Activated naive CD4-positive, alpha-beta T cell treated with anti-CD3 and anti-CD28 coated beads, Interleukin-2, amount 50 U/mL, for 72 hours (primary cell): ENCODE results near the gene ACSM2A. TPM values are rescaled to one million over a fixed set of nuclear protein-coding genes. Genes with fewer than 3 reads are reported as not detected.
"Not testable (repeated sequence)": the region's sequence is repeated elsewhere in the genome, so short reads cannot be mapped to it uniquely, and the experiment has no call there.

ENCODE experiments used
- ATAC-seq, 2 donors: fragments of 150-1000 bp; cut with Tn5 transposase; 2 replicates each; pipeline ENCODE4 v1.10.0; 2021; ENCODE audit warnings: mild to moderate bottlenecking in 2 of 2, moderate library complexity in 2 of 2
- DNase-seq, 2 donors: peaks; one replicate each; pipeline ENCODE4 v3.0.0; 2021 to 2022; ENCODE audit warnings: low spot score in 2 of 2
- H3K27ac Mint-ChIP-seq, 2 donors: one replicate each; pipeline ENCODE4 v1.8.0; 2022; ENCODE audit warnings: mild to moderate bottlenecking in 2 of 2, mixed read lengths in 2 of 2
- H3K36me3 Mint-ChIP-seq, 2 donors: one replicate each; pipeline ENCODE4 v1.8.0; 2022; ENCODE audit warnings: mixed read lengths in 2 of 2
- H3K9me3 Mint-ChIP-seq, 2 donors: one replicate each; pipeline ENCODE4 v1.8.0; 2022; ENCODE audit warnings: mixed read lengths in 2 of 2
- total RNA-seq, 2 donors: library from RNA; stranded (reverse); gene quantifications; one replicate each; pipeline ENCODE4 v1.2.3, GENCODE V29; 2022

The ACSM2A gene
- total RNA-seq = not detected

- not testable (repeated sequence) for H3K36me3 Mint-ChIP-seq, ATAC-seq, DNase-seq, H3K9me3 Mint-ChIP-seq, H3K27ac Mint-ChIP-seq
These were observed at the start of gene ACSM2A for GRCh38 chr16:20451364-20451763. Gene ACSM2A (plus strand): TSS chr16:20451521. CDS start chr16:20460115, 8,594 bp downstream.

GRCh38 chr16:20402651-20403050 lies 48.7 kb upstream of the ACSM2A start:
- no peaks in the 10 kb centered on the region for H3K36me3 Mint-ChIP-seq
- ATAC-seq = no peak

GRCh38 chr16:20404637-20405036 lies 46.7 kb upstream of the ACSM2A start, which contains the start of gene PDILT:
Gene PDILT (minus strand): TSS chr16:20404737. CDS start chr16:20399300, 5,437 bp downstream.
- ATAC-seq = no peak

More at GRCh38 chr16:20402651-20403050, 48.7 kb upstream of the ACSM2A start:
- DNase-seq = no peak
- H3K27ac Mint-ChIP-seq = peak overlapping the region in 1 of 2 donors; percentile 86
- no peaks in the 10 kb centered on the region for H3K9me3 Mint-ChIP-seq

GRCh38 chr16:20409398-20410120 lies 41.8 kb upstream of the ACSM2A start, which contains the start of gene ACSM5:
Gene ACSM5 (plus strand): TSS chr16:20409534. CDS start chr16:20411485, 1,951 bp downstream.
- H3K27ac Mint-ChIP-seq = peak within 1 kb of the TSS in 1 of 2 donors; percentile 50
- no peak for DNase-seq
- no peaks in the 10 kb centered on the region for H3K9me3 Mint-ChIP-seq
- no peaks in the 10 kb centered on the region for H3K36me3 Mint-ChIP-seq
- ATAC-seq = no peak

More at GRCh38 chr16:20404637-20405036, 46.7 kb upstream of the ACSM2A start, which contains the start of gene PDILT:
- H3K9me3 Mint-ChIP-seq = no peaks in the 10 kb centered on the region
- no peaks in the 10 kb centered on the region for H3K36me3 Mint-ChIP-seq
- H3K27ac Mint-ChIP-seq = no peak within 1 kb of the TSS
- DNase-seq = no peak

- Mint-ChIP-seq H3K27ac (no peak overlapping the region), H3K9me3 (no peaks in the 10 kb centered on the region), H3K36me3 (no peaks in the 10 kb centered on the region)
- ATAC-seq (no peak), DNase-seq (no peak)
These were observed 41.1 kb upstream of the ACSM2A start for GRCh38 chr16:20410121-20410723.

DNA sequence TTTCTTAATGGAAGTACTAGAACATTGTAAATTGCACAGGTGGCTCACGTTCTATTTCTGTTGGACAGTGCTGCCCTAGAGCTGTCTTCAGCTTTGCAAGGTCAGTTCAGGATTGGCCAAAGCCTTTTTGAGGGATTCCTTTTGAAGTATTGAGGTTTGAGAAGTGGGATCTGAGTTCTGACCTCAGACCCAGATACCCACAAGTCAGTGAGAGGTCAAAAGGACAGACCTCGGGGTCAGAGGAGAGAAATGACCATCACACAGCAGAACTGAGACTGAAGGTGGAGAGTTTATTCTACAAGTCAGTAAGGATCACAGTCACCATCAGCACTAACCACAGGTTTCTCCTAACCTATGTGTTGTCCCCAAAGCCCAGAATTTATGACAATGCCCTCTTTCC lies 40.3 kb upstream of the ACSM2A start:
- H3K9me3 Mint-ChIP-seq = no peaks in the 10 kb centered on the region
- DNase-seq (no peak), ATAC-seq (no peak)
- H3K36me3 Mint-ChIP-seq = no peaks in the 10 kb centered on the region
- H3K27ac Mint-ChIP-seq = no peak overlapping the region

DNA sequence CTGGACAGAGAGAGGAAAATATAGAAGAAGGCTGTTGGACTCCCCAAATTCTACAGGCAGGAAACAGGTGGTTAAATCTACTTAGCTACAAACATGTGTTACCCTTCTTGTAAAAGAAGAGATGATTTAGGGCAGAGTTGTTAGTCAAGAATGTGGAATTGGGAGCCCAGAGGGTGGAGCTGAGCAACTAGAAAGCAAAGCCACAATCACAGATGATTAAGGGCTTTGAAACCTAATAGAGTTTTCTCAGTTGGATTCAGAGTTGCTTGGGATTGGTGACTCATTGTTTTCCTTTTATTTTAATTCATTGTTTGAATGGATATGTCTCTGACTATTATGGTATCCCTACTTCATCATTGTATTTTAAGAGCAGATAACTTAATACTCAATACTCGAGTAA lies 35.8 kb upstream of the ACSM2A start:
- Mint-ChIP-seq H3K27ac (no peak overlapping the region), H3K9me3 (no peaks in the 10 kb centered on the region), H3K36me3 (no peaks in the 10 kb centered on the region)
- no peak for DNase-seq
- ATAC-seq = no peak

GRCh38 chr16:20419093-20419492 lies 32.2 kb upstream of the ACSM2A start:
- not testable (repeated sequence) for ATAC-seq, H3K36me3 Mint-ChIP-seq, H3K27ac Mint-ChIP-seq, H3K9me3 Mint-ChIP-seq, DNase-seq

DNA sequence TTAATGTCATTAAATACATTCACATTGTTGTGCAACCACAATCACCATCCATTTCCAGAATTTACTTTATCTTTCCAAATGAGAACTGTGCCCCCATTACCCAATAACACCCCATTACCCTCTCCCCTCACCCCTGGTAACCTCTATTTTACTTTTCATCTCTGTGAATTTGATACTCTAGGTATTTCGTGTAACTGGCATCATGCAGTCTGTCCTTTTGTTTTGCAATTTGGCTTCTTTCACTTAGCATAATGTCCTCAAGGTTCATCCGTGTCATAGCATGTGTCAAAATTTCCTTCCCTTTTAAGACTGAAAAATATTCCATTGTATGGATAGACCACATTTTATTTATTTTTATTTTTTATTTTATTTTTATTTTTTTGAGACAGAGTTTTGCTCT lies 29.6 kb upstream of the ACSM2A start:
- not testable (repeated sequence) for H3K9me3 Mint-ChIP-seq, ATAC-seq, DNase-seq, H3K36me3 Mint-ChIP-seq, H3K27ac Mint-ChIP-seq

DNA sequence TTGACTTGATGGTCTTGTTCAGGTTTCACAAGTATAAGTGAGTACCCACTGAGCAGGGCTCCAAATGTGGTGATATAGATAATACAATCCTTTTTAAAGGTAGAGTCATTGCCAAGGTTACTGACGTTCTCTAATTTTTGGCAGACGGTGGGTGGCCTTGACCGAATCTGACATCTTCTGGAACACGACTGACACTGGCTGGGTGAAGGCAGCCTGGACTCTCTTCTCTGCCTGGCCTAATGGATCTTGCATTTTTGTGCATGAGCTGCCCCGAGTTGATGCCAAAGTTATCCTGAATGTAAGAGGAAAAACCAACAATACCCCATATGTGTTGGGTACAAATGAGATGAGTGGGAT lies 27.6 kb upstream of the ACSM2A start:
- ATAC-seq, H3K27ac Mint-ChIP-seq, H3K36me3 Mint-ChIP-seq, H3K9me3 Mint-ChIP-seq, DNase-seq: not testable (repeated sequence)

DNA sequence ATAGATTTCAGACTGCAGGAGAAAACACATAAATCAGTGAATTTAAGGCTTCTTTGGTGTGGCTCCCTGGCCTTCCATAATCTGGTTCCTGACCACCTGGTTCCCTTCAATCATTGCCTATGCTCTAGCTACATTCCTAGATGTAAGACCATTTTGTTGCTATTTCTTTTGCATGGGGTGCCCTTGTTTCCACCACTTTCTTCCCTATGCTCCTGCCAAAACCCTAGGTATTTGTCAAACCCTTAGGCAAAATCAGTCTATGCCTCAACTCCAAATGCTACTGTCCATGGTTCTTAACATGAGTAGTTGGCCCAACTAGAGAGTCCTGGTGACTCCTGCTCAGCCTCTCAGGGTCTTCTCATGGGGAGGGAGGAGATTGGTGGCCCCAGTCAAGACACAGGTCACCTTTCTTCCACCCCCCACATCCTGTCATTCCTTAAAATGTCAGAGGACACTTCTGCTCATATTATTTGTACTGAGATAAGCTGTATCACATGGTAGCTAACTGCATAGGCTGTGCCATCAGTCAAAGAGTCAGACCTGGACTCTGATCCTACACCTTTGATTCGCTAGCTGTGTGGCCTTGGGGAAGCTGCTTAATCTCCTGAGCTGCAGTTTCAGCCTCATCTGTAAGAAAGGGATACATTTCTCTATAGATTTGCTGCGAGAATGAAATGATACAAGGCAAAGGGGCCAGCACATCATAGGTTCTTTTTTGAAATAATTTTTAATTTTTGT lies 27.0 kb upstream of the ACSM2A start:
- ATAC-seq = no peak
- H3K27ac Mint-ChIP-seq = no peak overlapping the region
- H3K9me3 Mint-ChIP-seq = peaks cover 0 to 3% of the 10 kb centered on the region in 2 donors
- DNase-seq = no peak
- H3K36me3 Mint-ChIP-seq = no peaks in the 10 kb centered on the region

DNA sequence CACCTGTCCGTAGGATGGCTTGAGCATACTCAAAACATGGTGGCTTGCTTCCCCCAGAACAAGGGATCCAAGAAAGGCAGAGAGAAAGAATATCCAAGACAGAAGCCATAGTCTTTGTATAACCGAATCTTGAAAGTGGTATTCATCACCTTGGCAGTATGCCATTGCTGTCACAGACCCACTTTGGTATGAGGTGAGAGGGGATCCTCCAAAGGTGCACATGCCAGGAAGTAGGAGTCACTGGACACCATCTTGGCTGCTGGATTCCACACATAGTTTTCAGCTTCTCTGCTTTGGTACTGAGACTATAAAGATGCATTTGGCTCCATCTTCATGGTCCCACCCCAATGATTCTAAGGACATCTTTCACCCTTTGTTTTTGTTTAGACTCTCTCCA lies 23.9 kb upstream of the ACSM2A start:
- not testable (repeated sequence) for H3K27ac Mint-ChIP-seq, H3K36me3 Mint-ChIP-seq, H3K9me3 Mint-ChIP-seq, DNase-seq, ATAC-seq

DNA sequence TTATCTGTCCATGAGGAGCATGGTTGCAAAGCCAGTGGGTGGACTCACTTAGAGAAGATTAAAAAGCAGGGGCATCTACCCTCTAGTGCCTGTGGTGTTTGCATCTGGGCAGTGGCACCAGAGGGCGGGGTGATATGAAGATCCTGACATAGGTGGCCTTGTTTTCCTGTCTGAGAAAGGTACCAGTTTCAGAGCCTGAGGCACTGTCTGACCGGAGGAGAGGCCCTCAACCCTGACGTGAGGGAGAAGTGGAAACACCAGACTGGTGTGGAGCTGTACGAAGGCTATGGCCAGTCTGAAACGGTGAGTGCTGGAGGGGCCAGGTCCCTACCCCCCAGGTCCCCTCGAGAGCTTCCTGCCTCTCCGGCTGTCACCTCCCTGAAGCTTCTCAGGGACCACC lies 21.8 kb upstream of the ACSM2A start:
- H3K9me3 Mint-ChIP-seq, H3K36me3 Mint-ChIP-seq, DNase-seq, ATAC-seq, H3K27ac Mint-ChIP-seq: not testable (repeated sequence)

- not testable (repeated sequence) for H3K9me3 Mint-ChIP-seq, DNase-seq, H3K27ac Mint-ChIP-seq, H3K36me3 Mint-ChIP-seq, ATAC-seq
These were observed 20.8 kb upstream of the ACSM2A start for GRCh38 chr16:20430480-20430879.

DNA sequence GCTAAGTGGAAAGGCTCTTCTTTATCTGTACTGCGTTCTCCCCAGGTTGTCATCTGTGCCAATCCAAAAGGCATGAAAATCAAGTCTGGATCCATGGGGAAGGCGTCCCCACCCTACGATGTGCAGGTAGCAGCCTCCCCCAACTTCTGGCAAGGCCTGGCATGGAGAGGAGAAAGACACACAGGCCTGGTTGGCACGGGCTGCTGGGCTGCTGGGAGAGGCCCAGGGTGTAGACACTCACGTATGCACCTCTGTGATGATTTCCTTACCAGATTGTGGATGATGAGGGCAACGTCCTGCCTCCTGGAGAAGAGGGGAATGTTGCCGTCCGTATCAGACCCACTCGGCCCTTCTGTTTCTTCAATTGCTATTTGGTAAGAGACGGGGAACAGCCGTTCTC lies 20.4 kb upstream of the ACSM2A start:
- DNase-seq (no peak), ATAC-seq (no peak)
- Mint-ChIP-seq H3K9me3 (peaks cover 0 to 3% of the 10 kb centered on the region in 2 donors), H3K27ac (no peak overlapping the region), H3K36me3 (no peaks in the 10 kb centered on the region)

DNA sequence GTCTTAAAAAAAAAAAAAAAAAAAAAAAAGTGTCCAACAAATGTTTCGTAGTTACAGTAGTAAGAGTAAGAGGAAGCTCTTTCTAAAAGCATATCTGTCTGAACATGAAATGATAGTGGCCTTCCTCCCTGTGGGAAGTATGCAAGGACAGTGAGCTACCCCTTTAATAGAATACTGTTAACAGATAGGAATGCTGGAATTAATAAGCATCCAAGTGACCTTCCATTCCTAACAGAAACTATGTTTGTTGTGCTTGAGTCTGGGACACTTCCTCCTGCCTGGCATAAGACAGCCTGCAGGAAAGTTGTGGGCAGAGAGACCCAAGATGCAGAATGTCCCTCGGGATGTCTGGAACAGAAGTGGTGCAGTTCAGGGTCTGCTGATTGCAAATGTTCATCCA lies 12.4 kb upstream of the ACSM2A start:
- H3K9me3 Mint-ChIP-seq, ATAC-seq, H3K27ac Mint-ChIP-seq, H3K36me3 Mint-ChIP-seq, DNase-seq: not testable (repeated sequence)

DNA sequence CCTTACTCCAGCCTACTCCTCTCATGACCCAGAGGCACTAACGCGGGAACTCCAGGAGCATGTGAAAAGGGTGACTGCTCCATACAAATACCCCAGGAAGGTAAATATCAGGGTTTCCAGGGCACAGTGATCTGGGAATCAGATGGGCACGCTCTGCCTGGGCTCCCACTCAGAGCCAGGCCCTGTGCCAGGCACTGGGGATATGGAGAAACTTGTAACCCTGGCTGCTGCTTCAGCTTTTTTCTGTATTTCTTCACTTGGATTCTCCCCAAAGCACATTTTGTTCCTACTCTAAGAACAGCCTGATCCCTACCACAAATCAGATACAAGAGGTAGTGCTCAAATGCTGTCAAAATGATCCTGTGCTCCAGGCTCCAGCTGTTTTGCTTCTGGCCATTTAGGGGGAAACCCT lies 11.5 kb upstream of the ACSM2A start:
- DNase-seq, ATAC-seq, H3K9me3 Mint-ChIP-seq, H3K27ac Mint-ChIP-seq, H3K36me3 Mint-ChIP-seq: not testable (repeated sequence)
